PC-9 (cell line): ENCODE data around the gene MFRP.
"Not testable (repeated sequence)": the region's sequence is repeated elsewhere in the genome, so short reads cannot be mapped to it uniquely, and the experiment has no call there.

Experiments
- EZH2 ChIP-seq: fragments of 200-600 bp; sonication (generic); IDR thresholded peaks from 2 replicates; pipeline ENCODE4 v1.8.0; 2017; ENCODE audit warnings: antibody characterized with exemption, low read depth
- TF ChIP-seq, protein P1 (sequence below): fragments of 200-600 bp; sonication (generic); conservative IDR thresholded peaks from 2 replicates; pipeline ENCODE4 v1.6.1; 2017; ENCODE audit warnings: mixed run types, antibody characterized with exemption, mild to moderate bottlenecking, moderate library complexity

DNA sequence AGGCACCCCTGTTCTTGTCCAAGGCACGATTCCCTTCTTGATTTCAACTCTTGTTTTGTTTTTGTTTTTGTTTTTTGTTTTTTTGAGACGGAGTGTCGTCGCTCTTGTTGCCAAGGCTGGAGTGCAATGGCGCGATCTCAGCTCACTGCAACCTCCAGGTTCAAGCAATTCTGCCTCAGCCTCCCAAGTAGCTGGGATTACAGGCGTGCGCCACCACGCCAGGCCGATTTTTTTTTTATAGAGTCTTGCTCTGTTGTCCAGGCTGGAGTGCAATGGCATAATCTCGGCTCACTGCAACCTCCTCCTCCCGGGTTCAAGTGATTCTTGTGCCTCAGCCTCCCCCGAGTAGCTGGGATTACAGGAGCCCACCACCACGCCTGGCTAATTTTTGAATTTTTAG is 36.0 kb upstream of the MFRP start:
- TF ChIP-seq, protein P1, sequence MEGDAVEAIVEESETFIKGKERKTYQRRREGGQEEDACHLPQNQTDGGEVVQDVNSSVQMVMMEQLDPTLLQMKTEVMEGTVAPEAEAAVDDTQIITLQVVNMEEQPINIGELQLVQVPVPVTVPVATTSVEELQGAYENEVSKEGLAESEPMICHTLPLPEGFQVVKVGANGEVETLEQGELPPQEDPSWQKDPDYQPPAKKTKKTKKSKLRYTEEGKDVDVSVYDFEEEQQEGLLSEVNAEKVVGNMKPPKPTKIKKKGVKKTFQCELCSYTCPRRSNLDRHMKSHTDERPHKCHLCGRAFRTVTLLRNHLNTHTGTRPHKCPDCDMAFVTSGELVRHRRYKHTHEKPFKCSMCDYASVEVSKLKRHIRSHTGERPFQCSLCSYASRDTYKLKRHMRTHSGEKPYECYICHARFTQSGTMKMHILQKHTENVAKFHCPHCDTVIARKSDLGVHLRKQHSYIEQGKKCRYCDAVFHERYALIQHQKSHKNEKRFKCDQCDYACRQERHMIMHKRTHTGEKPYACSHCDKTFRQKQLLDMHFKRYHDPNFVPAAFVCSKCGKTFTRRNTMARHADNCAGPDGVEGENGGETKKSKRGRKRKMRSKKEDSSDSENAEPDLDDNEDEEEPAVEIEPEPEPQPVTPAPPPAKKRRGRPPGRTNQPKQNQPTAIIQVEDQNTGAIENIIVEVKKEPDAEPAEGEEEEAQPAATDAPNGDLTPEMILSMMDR: not testable (repeated sequence)
- TF ChIP-seq EZH2: not testable (repeated sequence)
